GM10266 (cell line): ENCODE data around the gene CLOCK.
A peak's percentile ranks its signal among the peaks of the same experiment; 100 is the strongest.

Experiments
- DNase-seq: peaks from one replicate; pipeline ENCODE4 v3.0.0; 2012; ENCODE audit errors: extremely low spot score
- TF ChIP-seq, protein P1 (sequence below): IDR thresholded peaks from 2 replicates; pipeline ENCODE4 v1.5.1; 2012; ENCODE audit warnings: mild to moderate bottlenecking, low read depth; ENCODE audit not compliant: control insufficient read depth, insufficient read depth; ENCODE audit errors: missing control alignments

CLOCK gene

GRCh38 chr4:55450566-55450965, 96.1 kb downstream of the CLOCK start:
- DNase-seq: no peak
- TF ChIP-seq, protein P1, sequence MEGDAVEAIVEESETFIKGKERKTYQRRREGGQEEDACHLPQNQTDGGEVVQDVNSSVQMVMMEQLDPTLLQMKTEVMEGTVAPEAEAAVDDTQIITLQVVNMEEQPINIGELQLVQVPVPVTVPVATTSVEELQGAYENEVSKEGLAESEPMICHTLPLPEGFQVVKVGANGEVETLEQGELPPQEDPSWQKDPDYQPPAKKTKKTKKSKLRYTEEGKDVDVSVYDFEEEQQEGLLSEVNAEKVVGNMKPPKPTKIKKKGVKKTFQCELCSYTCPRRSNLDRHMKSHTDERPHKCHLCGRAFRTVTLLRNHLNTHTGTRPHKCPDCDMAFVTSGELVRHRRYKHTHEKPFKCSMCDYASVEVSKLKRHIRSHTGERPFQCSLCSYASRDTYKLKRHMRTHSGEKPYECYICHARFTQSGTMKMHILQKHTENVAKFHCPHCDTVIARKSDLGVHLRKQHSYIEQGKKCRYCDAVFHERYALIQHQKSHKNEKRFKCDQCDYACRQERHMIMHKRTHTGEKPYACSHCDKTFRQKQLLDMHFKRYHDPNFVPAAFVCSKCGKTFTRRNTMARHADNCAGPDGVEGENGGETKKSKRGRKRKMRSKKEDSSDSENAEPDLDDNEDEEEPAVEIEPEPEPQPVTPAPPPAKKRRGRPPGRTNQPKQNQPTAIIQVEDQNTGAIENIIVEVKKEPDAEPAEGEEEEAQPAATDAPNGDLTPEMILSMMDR: no peak

- no peak for DNase-seq
- TF ChIP-seq, protein P1: no peak
Measured at GRCh38 chr4:55447831-55448230, 98.9 kb downstream of the CLOCK start.

DNA sequence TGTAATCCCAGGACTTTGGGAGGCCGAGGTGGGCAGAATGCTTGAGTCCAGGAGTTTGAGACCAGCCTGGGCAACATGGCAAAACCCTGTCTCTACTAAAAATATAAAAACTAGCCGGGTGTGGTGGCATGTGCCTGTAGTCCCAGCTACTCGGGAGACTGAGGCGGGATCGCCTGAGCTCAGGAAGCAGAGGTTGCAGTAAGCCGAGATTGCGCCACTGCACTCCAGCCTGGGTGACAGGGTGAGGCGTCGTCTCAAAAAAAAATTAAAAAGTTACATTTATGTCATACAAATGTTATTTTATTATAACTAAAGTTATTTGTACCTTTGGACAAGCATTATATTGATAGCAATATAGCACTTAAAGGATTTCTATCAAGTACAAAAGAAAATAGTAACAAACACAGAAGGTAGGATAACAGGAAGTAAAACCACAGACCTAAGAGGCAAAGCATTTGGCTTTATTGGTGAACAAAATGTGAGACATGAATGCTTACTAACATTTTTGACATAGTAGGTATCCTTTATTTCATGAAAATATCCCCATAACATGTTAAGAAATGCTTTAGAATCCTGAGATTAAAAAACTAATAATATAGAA, 99.5 kb downstream of the CLOCK start:
- TF ChIP-seq, protein P1: no peak
- no peak for DNase-seq

GRCh38 chr4:55446578-55446922, 100.2 kb downstream of the CLOCK start:
- no peak for DNase-seq
- TF ChIP-seq, protein P1: no peak

- DNase-seq: no peak
- TF ChIP-seq, protein P1: no peak
Measured at GRCh38 chr4:55445921-55446577, 100.7 kb downstream of the CLOCK start.

GRCh38 chr4:55444827-55445226, 101.9 kb downstream of the CLOCK start:
- TF ChIP-seq, protein P1: peak; percentile 20
- DNase-seq: no peak

GRCh38 chr4:55442541-55442940, 104.2 kb downstream of the CLOCK start:
- TF ChIP-seq, protein P1: no peak
- no peak for DNase-seq
